Hematopoietic multipotent progenitor cell treated with erythropoietin and hydrocortisone succinate and interleukin-3 and kit ligand, for 6 days (in vitro differentiated cells): ENCODE measurements around the gene CAMTA1.
"Not testable (repeated sequence)": the region's sequence is repeated elsewhere in the genome, so short reads cannot be mapped to it uniquely, and the experiment has no call there.

ENCODE experiments used
- DNase-seq: peaks from one replicate; pipeline ENCODE4 v3.0.0-alpha.2; 2015

CAMTA1 gene

GRCh38 chr1:6810146-6810734 lies 25.0 kb downstream of the CAMTA1 start:
- not testable (repeated sequence) for DNase-seq

DNA sequence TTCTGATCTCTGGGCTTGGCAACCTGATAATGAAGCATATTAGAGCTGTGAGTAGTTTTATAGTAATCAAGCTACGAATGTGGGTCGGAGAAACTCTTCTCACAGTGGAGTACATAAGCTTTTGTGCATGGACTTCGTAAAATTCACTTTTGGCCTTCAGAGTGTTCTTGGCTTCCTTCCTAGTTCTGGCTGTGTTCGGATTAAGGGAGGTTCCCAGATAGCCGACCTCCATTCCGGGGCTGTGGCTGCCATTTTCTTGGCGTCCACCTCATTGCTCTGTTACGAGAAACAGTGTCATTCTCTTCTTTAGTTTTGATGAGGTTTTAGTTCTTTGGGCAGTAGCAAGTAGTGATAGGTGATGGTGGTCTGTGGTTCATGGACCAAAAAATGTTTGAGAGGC lies 26.3 kb downstream of the CAMTA1 start:
- no peak for DNase-seq

DNA sequence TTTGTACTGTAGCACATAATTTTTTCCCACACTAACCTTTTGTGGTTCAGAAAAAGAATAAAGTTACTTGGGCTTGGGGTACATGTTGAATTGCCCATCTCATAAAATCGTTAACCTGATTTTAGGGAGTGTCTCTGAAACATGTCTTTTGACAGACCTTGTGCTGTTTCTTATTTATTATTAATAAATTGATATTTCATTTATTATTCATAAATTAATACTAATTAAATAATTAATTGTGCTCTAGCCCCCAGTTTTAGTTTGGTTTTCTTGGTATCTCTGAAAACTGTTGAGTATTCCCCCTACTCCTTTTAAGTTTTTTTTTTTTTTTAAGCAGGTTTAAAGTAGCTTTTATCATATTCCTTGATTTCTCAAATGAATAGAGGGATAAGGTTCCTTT lies 27.9 kb downstream of the CAMTA1 start:
- DNase-seq, result no peak

GRCh38 chr1:6815726-6816125 lies 30.5 kb downstream of the CAMTA1 start:
- no peak for DNase-seq

- DNase-seq, result no peak
Observed at GRCh38 chr1:6819246-6820040, 34.2 kb downstream of the CAMTA1 start.

GRCh38 chr1:6820899-6821298 lies 35.6 kb downstream of the CAMTA1 start:
- no peak for DNase-seq

- no peak for DNase-seq
Observed at GRCh38 chr1:6822530-6823359, 37.5 kb downstream of the CAMTA1 start.

DNA sequence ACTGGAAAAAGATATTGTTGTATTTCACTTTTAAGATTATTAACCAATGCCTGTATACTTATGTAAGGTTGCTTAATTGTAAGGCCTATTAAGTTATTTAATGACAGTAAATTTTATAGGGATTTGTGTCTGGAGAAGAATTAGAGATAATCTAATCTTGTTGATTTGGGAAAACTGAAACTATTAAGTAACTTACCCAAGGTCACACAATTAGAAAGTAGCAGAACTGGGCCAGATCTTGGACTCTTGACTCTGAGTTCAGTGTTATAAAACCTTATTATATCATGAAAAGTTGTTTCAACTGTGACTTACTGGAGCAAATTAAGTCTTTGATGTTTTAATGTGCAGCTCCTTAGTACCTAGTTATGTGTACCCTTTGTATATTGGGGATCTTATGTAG lies 38.5 kb downstream of the CAMTA1 start:
- DNase-seq, result no peak

DNA sequence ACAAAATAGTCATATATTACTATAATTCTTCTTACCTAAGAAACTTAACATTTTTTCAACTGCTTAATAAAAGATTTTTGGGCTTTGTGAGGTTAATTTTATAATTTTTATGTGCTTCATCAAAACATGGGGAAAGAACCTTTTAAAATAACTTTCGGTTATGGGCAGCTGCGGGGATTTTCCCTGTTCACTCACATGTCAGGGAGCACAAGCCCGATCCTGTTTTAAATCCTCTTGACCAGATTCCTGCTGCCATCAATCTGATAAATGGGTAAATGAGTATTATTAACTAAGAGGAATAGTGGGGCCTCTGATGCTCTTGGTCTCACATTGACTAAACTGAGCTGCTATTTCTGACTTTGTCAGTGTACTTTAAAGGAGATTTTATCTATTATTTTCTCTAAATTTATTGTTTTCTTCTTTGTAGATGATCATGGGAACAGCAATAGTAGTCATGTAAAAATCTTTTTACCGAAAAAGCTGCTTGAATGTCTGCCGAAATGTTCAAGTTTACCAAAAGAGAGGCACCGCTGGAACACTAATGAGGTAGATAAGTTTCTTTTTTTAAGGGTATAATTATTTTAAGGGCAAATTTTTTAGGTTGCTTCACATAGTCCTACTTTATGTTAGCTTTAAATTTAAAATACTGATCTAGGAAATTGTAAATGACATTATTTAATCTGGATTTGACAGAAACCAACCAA lies 39.6 kb downstream of the CAMTA1 start:
- DNase-seq, result no peak

GRCh38 chr1:6825828-6826227 lies 40.6 kb downstream of the CAMTA1 start:
- DNase-seq, result no peak

GRCh38 chr1:6827079-6827478 lies 41.8 kb downstream of the CAMTA1 start:
- DNase-seq, result no peak

GRCh38 chr1:6827630-6828165 lies 42.4 kb downstream of the CAMTA1 start:
- no peak for DNase-seq

GRCh38 chr1:6831366-6831765 lies 46.1 kb downstream of the CAMTA1 start:
- no peak for DNase-seq

DNA sequence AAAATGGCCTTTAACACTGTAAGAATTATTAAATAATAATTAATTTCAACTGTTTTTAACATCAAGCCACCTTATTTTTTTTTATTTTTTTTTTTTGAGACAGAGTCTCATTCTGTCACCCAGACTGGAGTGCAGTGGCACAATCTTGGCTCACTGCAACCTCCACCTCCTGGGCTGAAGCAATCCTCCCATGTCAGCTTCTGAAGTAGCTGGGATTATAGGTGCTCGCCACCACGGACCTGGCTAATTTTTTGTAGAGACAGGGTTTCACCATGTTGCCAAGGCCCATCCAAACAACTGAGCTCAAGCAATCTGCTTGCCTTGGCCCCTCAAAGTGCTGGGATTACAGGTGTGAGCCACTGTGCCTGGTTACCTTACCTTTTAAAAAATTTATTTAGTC lies 46.8 kb downstream of the CAMTA1 start:
- not testable (repeated sequence) for DNase-seq

GRCh38 chr1:6832531-6833188 lies 47.4 kb downstream of the CAMTA1 start:
- DNase-seq, result no peak

GRCh38 chr1:6833804-6834203 lies 48.5 kb downstream of the CAMTA1 start:
- no peak for DNase-seq

- DNase-seq, result peak; percentile 19
Observed at GRCh38 chr1:6834366-6834765, 49.1 kb downstream of the CAMTA1 start.

DNA sequence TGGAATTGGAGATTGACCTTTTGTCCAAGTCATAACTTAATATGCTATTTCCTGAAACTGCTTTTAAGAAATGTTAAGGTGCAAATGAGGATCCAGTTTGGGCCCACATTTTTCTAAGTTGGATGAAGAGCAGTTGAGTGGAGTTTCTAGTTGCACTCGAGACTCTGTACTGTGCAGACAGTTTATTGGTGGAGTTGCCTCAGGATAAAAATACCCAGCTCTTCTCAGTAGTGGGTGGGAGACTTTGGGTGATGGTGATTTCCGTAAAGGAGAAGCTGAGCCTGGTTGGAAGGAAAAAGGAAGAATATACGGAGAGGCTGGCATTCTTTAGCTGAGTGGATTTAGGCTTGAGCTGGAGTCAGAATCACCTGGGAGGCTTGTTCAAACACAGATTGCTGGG lies 49.9 kb downstream of the CAMTA1 start:
- DNase-seq, result no peak

GRCh38 chr1:6842301-6842700 lies 57.0 kb downstream of the CAMTA1 start:
- DNase-seq, result no peak

- not testable (repeated sequence) for DNase-seq
Observed at GRCh38 chr1:6845786-6846185, 60.5 kb downstream of the CAMTA1 start.

- DNase-seq, result no peak
Observed at GRCh38 chr1:6848816-6849215, 63.6 kb downstream of the CAMTA1 start.

GRCh38 chr1:6850537-6850936 lies 65.3 kb downstream of the CAMTA1 start:
- no peak for DNase-seq
